H54 (cell line): Measurements from ENCODE around the gene LRRN3.

Source experiments
- DNase-seq: peaks from one replicate; pipeline ENCODE4 v3.0.0; 2011; ENCODE audit warnings: low spot score, mixed read lengths; ENCODE audit not compliant: insufficient read length
- FAIRE-seq: peaks from 3 replicates; lab custom pipeline; 2011; peaks lifted over from hg19 to GRCh38; lab: Jason Lieb, UNC
- POLR2A ChIP-seq: IDR thresholded peaks from 2 replicates; pipeline ENCODE4 v1.6.1; 2011; ENCODE audit warnings: low read depth, mild to moderate bottlenecking, low read length

LRRN3 gene

GRCh38 chr7:111090846-111091245 is at the start of gene LRRN3:
Gene LRRN3, plus strand, starts transcription at chr7:111091127. Its CDS starts 31,646 bp downstream, at chr7:111122773.
- DNase-seq (no peak), FAIRE-seq (peak; percentile 43)
- TF ChIP-seq POLR2A = no peak

GRCh38 chr7:111041577-111041976 is 49.4 kb upstream of the LRRN3 start:
- no peak for TF ChIP-seq POLR2A
- FAIRE-seq (peak; percentile 36), DNase-seq (no peak)

- DNase-seq (no peak), FAIRE-seq (no peak)
- TF ChIP-seq POLR2A = no peak
Observed at GRCh38 chr7:111042842-111043241, 48.1 kb upstream of the LRRN3 start.

GRCh38 chr7:111043561-111043960 is 47.4 kb upstream of the LRRN3 start:
- no peak for DNase-seq
- no peak for FAIRE-seq
- TF ChIP-seq POLR2A = no peak

GRCh38 chr7:111045449-111045848 is 45.5 kb upstream of the LRRN3 start:
- TF ChIP-seq POLR2A = no peak
- FAIRE-seq (no peak), DNase-seq (no peak)

GRCh38 chr7:111047595-111047994 is 43.3 kb upstream of the LRRN3 start:
- FAIRE-seq = no peak
- TF ChIP-seq POLR2A = no peak

GRCh38 chr7:111049971-111050680 is 40.8 kb upstream of the LRRN3 start:
- no peak for DNase-seq
- no peak for TF ChIP-seq POLR2A
- FAIRE-seq = no peak

More at GRCh38 chr7:111047595-111047994, 43.3 kb upstream of the LRRN3 start:
- no peak for DNase-seq

GRCh38 chr7:111050875-111051416 is 40.0 kb upstream of the LRRN3 start:
- no peak for FAIRE-seq
- no peak for DNase-seq
- no peak for TF ChIP-seq POLR2A

GRCh38 chr7:111051832-111052231 is 39.1 kb upstream of the LRRN3 start:
- DNase-seq (no peak), FAIRE-seq (no peak)
- TF ChIP-seq POLR2A = no peak

- FAIRE-seq (no peak), DNase-seq (no peak)
- no peak for TF ChIP-seq POLR2A
Observed at GRCh38 chr7:111053035-111053434, 37.9 kb upstream of the LRRN3 start.

GRCh38 chr7:111056371-111056770 is 34.6 kb upstream of the LRRN3 start:
- TF ChIP-seq POLR2A = no peak
- FAIRE-seq (no peak), DNase-seq (no peak)

- DNase-seq (no peak), FAIRE-seq (no peak)
- TF ChIP-seq POLR2A = no peak
Observed at GRCh38 chr7:111057066-111057465, 33.9 kb upstream of the LRRN3 start.

- TF ChIP-seq POLR2A = no peak
- DNase-seq (no peak), FAIRE-seq (no peak)
Observed at GRCh38 chr7:111059833-111060232, 31.1 kb upstream of the LRRN3 start.

GRCh38 chr7:111063166-111063565 is 27.8 kb upstream of the LRRN3 start:
- DNase-seq (no peak), FAIRE-seq (no peak)
- TF ChIP-seq POLR2A = no peak

- no peak for FAIRE-seq
Observed at GRCh38 chr7:111067251-111067650, 23.7 kb upstream of the LRRN3 start.

More at GRCh38 chr7:111067251-111067650, 23.7 kb upstream of the LRRN3 start:
- no peak for TF ChIP-seq POLR2A
- DNase-seq = no peak
